Testis (tissue), 2 donors: ENCODE data around the gene CALHM1.

Experiments used
- CTCF ChIP-seq, 3 experiments: fragments of 450-650 bp in 2 of 3; fragments of 200-600 bp in 1 of 3; sonication (generic) in 1 of 3; IDR thresholded peaks; one replicate each; pipeline ENCODE4 v1.5.1; 2016 to 2019; ENCODE audit warnings: antibody characterized with exemption in 3 of 3, mild to moderate bottlenecking in 2 of 3, moderate library complexity in 1 of 3
- POLR2A ChIP-seq: fragments of 450-650 bp; IDR thresholded peaks from one replicate; pipeline ENCODE4 v1.6.1; 2017; ENCODE audit warnings: antibody characterized with exemption, mild to moderate bottlenecking, moderate library complexity

- TF ChIP-seq CTCF (IDR thresholded peaks at IDR 0.05) = no peak
- no peak for TF ChIP-seq POLR2A
Measured at GRCh38 chr10:103445767-103446567, 12.7 kb downstream of the CALHM1 start.
